GM12892 (cell line): ENCODE data around the gene TPPP.
"Not testable (repeated sequence)": the region's sequence is repeated elsewhere in the genome, so short reads cannot be mapped to it uniquely, and the experiment has no call there.

Source experiments
- POLR2A ChIP-seq: IDR thresholded peaks from 2 replicates; pipeline ENCODE4 v1.6.1; 2011; ENCODE audit warnings: low read depth, low read length, control low read depth
- POLR2AphosphoS5 ChIP-seq: IDR thresholded peaks from 2 replicates; pipeline ENCODE4 v1.6.1; 2011; ENCODE audit warnings: low read depth, low read length, control low read depth

DNA sequence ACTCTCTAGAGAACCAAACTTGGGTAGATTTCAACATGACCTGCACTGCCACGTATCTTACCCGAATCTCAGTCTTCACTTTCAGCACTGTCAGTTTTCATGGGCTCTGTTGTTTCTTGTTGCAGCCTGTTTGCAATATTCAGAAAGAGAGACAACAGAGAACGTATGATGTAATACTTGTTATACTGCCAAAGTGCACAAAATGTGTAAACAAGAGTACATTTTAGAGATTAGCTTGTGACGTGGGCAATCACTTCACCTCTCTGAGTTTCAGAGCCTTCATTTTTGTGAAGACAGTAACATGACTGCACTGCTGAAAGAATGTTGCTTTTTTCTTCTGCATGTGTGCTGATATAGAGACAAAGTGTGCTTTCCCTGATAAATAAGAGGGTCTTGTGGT lies 23.6 kb upstream of the TPPP start:
- TF ChIP-seq POLR2AphosphoS5, POLR2A: not testable (repeated sequence)
